HepG2 (cell line): ENCODE measurements around the gene SMG7.

Experiments used
- ARNT2 ChIP-seq: sonication (generic); formaldehyde crosslinking; IDR thresholded peaks from 2 replicates; pipeline ENCODE4 v1.8.0; 2022; ENCODE audit warnings: mild to moderate bottlenecking, low read depth, missing genetic modification reagents, moderate library complexity
- MAFK ChIP-seq, 2 experiments: IDR thresholded peaks in 1 of 2; conservative IDR thresholded peaks in 1 of 2; 2 replicates each; pipeline ENCODE4 v1.6.1; 2011; ENCODE audit warnings: improper control_type of control experiment in 2 of 2, low read length in 2 of 2
- MXI1 ChIP-seq: IDR thresholded peaks from 3 replicates; pipeline ENCODE4 v1.6.1; 2012; ENCODE audit warnings: low read depth, low read length, inconsistent platforms, borderline replicate concordance
- NR2C2 ChIP-seq: sonication (generic); formaldehyde crosslinking; IDR thresholded peaks from 2 replicates; pipeline ENCODE4 v1.4.0; 2020; ENCODE audit warnings: missing genetic modification reagents, mild to moderate bottlenecking, moderate library complexity, borderline replicate concordance
- NR2F1 ChIP-seq, 2 experiments: fragments of 450-650 bp in 1 of 2; formaldehyde crosslinking in 1 of 2; IDR thresholded peaks; 2 replicates each; pipeline versions ENCODE4 v1.5.0 to v1.6.1; 2016 to 2020; ENCODE audit warnings: mild to moderate bottlenecking in 1 of 2, missing compliant biosample characterization in 1 of 2, missing genetic modification reagents in 1 of 2, moderate library complexity in 1 of 2
- POLR2A ChIP-seq, 2 experiments: IDR thresholded peaks; 2 replicates each; pipeline ENCODE4 v1.6.1; 2011; ENCODE audit warnings: low read depth in 2 of 2, low read length in 2 of 2, mild to moderate bottlenecking in 1 of 2, moderate library complexity in 1 of 2; ENCODE audit not compliant: insufficient read depth in 1 of 2
- POLR2AphosphoS5 ChIP-seq: IDR thresholded peaks from 2 replicates; pipeline ENCODE4 v1.6.1; 2012; ENCODE audit warnings: low read depth, low read length
- RAD21 ChIP-seq: fragments of 450-650 bp; formaldehyde crosslinking; IDR thresholded peaks from 2 replicates; pipeline ENCODE4 v1.5.0; 2020; ENCODE audit warnings: mild to moderate bottlenecking
- YY1 ChIP-seq: IDR thresholded peaks from 2 replicates; pipeline ENCODE4 v1.6.1; 2011; ENCODE audit warnings: low read length, low read depth, moderate library complexity, mild to moderate bottlenecking; ENCODE audit not compliant: insufficient read depth, insufficient replicate concordance
- ZNF274 ChIP-seq: sonication (generic); formaldehyde crosslinking; IDR thresholded peaks from 2 replicates; pipeline ENCODE4 v1.5.1; 2020; ENCODE audit warnings: mild to moderate bottlenecking, missing genetic modification reagents
- TF ChIP-seq, protein P1 (sequence below): IDR thresholded peaks from 2 replicates; pipeline ENCODE4 v1.6.1; 2016; ENCODE audit warnings: low read depth
- TF ChIP-seq, protein P2 (sequence below): IDR thresholded peaks from 2 replicates; pipeline ENCODE4 v1.6.1; 2016; ENCODE audit warnings: missing compliant biosample characterization, missing genetic modification reagents, borderline replicate concordance

DNA sequence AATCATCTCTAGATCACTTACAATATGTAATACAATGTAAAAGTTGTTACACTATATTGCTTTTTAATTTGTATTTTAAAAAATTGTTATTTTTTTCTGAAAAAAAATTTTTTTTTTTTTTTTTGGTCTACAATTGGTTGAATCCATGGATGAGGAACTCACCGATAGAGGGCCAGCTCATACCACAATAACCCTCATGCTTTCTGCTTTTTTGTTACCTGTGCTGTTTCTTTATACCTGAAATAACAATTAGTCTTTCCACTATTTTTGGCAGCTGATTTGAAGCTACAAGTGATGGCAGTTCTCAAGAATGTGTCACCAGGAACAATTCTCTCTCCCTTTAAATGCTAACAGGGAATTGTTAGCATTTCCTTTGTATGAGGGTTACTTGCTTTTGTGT lies 12.0 kb downstream of the SMG7 start:
- TF ChIP-seq ARNT2 (CRISPR knock-in tag) (no peak), RAD21 (CRISPR knock-in tag) (no peak), YY1 (no peak), POLR2AphosphoS5 (no peak), MAFK (conservative IDR thresholded peaks at IDR 0.05 in 1 of 2, IDR thresholded peaks at IDR 0.05 in 1 of 2; ENCODE audit: low read length in 2 of 2) (no peak), MXI1 (no peak), NR2C2 (CRISPR knock-in tag) (no peak), NR2F1 (CRISPR knock-in tag; IDR thresholded peaks at IDR 0.05) (no peak), POLR2A (IDR thresholded peaks at IDR 0.05; ENCODE audit: insufficient read depth in 1 of 2, low read depth in 2 of 2, low read length in 2 of 2) (no peak), ZNF274 (CRISPR knock-in tag) (no peak)
- TF ChIP-seq, protein P1, sequence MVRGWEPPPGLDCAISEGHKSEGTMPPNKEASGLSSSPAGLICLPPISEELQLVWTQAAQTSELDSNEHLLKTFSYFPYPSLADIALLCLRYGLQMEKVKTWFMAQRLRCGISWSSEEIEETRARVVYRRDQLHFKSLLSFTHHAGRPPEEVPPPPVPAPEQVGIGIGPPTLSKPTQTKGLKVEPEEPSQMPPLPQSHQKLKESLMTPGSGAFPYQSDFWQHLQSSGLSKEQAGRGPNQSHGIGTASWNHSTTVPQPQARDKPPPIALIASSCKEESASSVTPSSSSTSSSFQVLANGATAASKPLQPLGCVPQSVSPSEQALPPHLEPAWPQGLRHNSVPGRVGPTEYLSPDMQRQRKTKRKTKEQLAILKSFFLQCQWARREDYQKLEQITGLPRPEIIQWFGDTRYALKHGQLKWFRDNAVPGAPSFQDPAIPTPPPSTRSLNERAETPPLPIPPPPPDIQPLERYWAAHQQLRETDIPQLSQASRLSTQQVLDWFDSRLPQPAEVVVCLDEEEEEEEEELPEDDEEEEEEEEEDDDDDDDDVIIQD (CRISPR knock-in tag) = no peak
- TF ChIP-seq, protein P2, sequence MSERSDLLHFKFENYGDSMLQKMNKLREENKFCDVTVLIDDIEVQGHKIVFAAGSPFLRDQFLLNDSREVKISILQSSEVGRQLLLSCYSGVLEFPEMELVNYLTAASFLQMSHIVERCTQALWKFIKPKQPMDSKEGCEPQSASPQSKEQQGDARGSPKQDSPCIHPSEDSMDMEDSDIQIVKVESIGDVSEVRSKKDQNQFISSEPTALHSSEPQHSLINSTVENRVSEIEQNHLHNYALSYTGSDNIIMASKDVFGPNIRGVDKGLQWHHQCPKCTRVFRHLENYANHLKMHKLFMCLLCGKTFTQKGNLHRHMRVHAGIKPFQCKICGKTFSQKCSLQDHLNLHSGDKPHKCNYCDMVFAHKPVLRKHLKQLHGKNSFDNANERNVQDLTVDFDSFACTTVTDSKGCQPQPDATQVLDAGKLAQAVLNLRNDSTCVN = no peak
